ENCODE results near the gene ADAT2.
A peak's percentile ranks its signal among the peaks of the same experiment; 100 is the strongest.

ADAT2 gene

GRCh38 chr6:143396497-143397226 lies 53.8 kb downstream of the ADAT2 start:
- peak; percentile 4 for DNase-seq

- DNase-seq: no peak
Observed at GRCh38 chr6:143395699-143396098, 54.8 kb downstream of the ADAT2 start.

DNA sequence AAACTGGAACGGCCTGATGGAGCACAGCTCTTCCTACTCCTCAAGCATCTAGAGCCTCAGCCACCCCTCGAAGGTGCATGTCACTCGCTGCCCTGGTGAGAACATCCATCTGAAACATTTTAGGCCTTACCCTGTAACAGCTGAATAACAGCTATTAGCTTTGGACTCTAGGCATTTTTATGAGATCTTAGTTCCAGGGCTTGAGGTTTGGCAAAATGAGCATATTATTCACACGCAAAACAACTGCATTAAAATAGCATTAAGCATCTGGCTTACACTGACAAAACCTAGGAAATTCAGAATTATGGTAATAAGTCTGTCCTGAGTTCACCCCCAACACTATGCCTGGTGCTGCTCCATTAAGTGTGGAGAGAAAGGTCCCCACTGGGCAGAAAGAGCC lies 56.1 kb downstream of the ADAT2 start:
- no peak for DNase-seq

DNA sequence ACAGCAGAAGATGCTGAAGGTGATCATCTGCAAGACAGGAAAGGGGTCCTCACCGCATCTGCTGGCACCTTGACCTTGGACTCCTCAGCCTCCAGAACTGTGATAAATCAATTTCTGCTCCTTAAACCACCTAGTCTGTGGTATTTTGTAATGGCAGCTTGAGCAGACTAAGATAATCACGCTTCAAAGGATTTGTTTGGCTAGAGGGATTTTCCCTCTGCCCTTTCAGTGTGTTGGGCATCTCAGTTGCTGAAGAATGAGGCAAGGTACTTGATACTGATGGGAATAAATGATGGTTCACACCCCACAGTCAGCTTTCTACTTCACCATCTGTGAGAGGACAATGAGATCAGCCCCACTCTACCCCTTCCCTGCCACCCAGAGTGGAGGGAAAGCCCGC lies 60.2 kb downstream of the ADAT2 start:
- DNase-seq: no peak

- no peak for DNase-seq
Observed at GRCh38 chr6:143385636-143386035, 64.9 kb downstream of the ADAT2 start.

DNA sequence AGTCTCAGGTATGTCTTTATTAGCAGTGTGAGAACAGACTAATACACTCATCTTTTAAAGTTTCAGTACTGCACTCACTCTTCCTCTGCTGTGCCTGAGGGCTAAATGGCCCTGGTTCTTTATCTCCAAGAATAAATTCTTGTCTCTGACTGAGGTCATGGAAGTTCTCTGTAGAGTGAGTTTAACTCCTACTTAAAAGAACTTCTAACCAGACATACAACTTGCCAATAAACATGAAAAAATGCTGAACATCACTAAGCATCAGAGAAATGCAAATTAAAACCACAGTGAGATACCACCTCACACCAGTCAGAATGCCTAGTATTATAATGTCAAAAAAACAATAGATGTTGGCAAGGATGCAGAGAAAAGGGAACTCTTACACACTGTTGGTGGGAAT lies 73.6 kb downstream of the ADAT2 start:
- DNase-seq: no peak

DNA sequence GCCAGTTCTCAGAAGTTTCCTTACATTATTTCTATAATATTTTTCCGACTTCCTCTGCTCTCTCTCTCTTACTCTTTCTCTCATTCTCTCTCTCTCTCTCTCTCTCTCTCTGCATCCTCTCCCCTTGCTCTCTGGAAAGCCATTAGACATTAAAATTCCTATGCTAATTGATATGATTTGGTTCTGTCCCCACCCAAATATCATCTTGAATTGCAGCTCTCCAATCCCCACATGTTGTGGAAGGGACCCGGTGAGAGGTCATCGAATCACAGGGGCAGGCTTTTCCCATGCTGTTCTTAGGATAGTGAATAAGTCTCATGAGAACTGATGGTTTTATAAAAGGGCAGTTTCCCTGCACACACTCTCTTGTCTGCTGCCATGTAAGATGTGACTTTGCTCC lies 74.1 kb downstream of the ADAT2 start:
- no peak for DNase-seq

DNA sequence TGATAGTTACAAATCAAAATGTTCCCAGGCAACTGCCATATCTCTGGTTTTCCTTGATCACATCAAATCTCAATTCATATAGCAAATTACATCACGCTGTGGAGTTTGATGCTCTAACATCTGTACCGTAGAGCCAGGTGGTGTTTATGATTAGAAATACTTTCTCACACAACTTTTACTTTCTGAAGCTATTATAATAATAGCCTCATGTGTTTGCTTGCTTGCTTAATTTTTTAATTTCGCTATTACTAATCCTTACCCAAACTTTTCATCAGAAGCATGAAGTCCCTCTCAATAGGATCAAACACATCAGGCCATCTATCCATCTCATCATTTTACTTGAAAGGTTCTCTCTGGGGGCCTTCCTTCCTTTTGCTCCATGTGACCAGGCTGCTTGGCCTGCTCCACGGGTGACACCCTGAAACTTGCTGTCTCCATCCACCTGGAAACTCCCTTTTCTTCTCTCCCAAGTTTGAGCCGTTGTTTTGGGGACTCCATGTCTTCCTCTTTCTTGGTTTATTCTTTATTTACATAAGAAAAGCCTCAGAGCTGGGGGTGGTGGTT lies 75.4 kb downstream of the ADAT2 start:
- no peak for DNase-seq

- DNase-seq: no peak
Observed at GRCh38 chr6:143374014-143374413, 76.5 kb downstream of the ADAT2 start.

All from activated naive CD4-positive, alpha-beta T cell treated with Interleukin-2 at 50 U/mL for 16 hours (primary cell).